HG02852 (cell line): ENCODE results near the gene CST7.
A peak's percentile ranks its signal among the peaks of the same experiment; 100 is the strongest.

Experiments used
- ATAC-seq: cut with Tn5 transposase; IDR thresholded peaks from one replicate; pipeline ENCODE4 v1.9.1; 2021; ENCODE audit warnings: mild to moderate bottlenecking, moderate library complexity; ENCODE audit not compliant: unreplicated experiment

The CST7 gene

DNA sequence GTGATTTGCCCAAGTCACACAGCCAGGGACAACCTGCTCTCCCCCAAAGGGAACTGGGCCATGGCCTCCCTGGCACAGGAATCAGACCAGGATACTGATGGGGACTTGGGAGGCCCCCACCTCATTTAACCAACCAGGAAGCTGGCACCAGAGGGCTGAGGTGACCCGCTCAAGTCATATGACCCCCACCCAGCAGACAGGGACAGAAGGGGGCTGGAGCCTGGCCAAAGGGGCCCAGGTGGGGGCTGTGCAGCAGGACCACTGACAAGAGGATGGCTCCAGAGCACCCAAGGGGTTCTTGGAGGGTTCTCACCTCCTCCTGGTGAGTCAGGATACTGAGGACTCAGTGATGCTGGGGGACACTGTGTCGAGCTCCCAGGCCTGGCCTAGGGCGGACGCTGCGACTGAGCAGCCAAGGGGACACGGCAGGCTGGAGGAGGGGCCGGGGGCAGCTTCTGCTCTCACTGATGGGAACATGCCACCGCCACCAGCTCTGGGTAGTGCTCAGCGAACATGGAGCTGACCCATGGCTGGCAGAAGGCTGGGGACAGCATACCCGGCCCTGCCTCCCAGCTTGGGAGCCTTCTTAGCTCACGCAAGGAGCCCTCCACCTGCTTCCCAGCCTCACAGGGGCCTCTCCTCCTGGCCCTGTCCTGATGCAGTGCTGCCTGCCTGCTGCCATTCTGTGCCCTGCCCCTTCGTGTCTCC lies 1.2 kb downstream of the CST7 start:
- ATAC-seq = no peak

DNA sequence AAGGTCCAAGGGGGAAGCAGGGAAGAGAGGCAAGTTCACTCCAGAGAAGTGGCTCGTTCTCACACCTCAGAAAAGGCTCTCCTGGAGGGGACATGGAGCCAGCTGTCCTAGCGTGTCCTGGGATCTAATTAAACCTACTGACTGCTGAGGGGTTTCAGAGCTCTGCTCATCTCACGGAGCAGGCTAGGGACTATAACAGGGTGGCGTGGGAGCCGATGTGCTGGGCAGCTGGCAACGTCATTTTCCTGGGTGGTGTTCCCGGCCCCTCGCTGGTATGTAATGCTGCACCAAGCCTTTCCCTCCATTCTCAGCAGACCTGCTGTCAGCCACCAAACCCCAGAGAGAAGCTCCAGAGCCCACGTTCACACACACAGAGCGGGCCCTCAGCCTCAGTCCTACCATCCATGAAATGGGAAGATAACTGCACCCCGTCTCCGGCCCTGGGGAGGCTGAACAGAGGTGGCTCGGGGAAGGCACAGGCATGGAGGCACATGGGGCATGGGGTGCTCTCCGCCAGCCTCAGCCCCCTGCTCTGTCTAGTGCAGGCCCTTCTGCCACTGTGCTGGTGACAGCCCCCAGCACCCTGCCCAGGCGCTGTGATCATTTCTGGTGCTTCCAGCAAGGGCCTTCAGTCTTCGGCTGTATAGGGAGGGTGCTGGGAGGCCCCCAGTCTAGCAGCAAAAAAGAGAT lies 1.9 kb downstream of the CST7 start:
- ATAC-seq = no peak

DNA sequence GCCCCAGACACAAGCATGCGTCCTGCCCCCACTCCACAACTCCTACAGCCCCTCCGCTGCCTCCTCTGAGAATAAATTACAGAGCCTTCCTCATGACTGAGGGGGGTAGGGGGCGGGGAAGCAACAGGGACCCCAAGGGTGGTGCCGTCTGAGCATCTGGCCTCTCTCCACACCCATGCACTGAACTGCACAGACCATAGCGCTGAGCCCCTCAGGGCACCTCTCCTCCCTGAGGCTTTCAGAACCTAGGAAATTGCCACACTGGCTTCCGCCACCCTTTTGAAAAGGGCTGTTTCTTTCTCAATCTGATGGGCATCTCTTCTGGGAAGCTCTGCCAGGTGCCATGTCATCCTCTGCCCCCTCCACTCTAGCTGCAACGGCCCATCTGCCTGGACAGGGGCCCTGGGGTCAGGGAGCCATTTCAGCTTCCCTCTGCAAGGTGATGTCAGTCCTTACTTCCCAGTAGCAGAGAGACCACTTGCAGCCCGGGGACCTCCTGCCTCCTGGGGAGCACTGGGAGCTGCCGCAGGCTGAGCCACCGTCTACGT lies 2.5 kb downstream of the CST7 start:
- ATAC-seq = no peak

DNA sequence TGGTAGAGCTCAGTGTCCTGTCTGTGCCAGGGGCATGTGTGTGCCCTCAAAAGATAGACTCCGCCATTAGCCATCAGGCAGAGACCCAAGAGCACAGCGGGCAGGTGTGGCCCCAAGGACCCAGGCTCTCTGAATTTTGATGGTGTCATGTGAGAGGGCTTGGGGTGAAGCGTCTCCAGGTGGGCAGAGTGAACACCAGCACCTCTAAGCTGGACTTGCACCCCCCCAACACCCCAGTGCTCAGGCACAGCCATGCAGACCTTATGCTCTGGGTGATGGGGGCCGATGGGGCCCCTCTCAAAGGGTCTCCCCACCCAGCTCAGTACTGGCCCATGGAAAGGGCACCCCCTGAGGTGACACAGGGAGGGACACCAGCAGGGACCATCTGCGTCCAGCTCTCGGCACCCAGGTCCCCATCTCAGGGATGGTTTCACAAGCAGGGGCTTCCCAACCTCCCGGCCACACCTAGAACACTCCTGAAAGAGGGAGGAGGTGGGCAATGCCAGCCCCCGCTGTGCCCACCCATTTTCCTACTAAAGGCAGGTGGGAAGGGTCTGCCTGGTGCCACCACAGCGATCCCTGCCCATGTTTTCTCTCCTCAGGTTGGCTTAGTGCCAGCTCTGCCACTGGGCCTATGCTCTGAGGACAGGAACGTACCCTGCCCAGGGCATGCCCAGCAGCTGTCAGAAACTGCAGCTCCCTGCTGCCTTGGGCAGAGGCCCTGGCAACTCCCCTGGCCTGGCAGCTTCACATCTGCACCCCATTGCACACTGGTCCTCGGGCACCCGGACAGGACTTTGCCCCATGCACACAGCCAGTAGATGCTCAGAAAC lies 3.5 kb downstream of the CST7 start:
- no peak for ATAC-seq

DNA sequence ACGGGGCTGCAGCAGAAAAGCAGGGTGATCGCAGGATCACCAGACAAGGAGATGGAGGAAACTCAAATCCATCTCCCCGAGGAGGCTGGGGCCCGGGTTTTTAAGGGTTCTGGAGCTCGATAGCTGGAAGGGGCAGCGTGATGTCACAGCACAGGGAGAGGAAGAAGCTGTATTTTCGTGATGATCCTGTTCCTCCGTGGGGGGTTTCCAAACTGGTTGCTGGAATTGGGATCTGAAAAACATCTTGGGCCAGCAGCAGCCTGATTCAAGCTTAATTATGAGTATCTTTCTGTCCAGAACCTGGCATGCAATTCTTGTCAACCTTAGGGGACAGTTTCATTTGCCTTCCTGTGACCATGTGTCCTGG lies 4.1 kb downstream of the CST7 start:
- no peak for ATAC-seq

DNA sequence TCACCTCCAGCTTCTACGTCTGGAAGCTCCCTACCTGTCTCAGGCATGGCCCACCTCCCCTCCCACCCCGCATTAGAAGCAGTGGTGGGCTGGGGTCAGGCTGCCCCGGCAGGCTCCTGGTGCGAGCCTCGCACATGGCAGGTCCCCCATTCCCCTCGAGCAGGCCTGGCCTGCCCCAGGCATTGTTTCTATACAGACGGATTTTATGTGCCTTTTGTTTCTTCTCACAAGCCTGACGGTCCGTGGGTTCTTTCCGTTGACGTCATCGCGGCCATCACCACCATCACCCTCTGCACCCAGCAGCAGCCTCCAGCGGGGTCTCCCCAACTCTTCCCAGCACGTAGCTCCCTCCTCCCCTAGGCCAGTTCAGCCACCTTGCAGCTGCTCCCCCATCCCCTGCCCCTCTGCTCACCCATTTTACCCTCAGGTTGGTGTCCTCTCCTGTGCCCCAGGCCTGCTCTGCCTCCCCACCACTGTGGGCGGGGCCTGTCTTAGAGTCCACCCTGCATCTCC lies 4.6 kb downstream of the CST7 start:
- ATAC-seq = no peak

DNA sequence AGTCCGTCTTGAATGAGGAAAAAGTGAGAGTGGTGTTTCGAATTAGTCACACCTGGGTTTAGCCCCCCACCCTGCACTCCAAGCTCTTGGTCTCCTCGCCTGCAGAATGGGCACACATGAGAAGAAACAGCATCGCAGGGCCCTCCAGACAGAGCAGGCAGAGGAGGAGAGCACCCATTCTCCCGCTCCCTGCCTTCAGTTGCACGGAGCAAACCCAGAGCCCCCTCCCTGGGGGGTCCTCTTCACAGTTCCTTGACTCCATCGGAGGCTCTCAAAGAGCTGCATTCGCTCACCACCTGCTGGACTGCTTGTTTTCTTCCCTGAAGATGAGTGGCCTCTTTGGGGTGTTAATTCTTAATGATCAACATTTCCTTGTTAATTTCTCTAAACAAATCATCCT lies 5.1 kb downstream of the CST7 start:
- no peak for ATAC-seq

DNA sequence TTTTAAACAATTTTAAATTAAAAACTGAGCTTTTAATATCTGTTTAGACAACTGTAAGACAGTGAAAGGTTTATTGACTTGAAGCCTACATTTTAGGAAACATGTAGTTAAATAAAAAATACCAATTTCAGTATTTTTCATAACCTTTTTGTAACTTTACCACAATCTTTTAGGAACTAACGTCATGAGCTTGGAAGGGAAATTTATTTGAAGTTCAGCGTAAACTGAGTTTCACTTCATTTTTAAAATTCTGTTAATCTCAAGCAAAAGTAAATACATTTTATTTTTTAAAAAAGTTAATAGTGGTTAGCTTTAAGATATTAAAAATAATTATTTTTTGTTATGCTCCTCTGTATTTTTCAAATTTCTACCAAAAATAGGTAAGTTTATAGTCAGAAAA lies 5.5 kb downstream of the CST7 start:
- ATAC-seq = no peak

DNA sequence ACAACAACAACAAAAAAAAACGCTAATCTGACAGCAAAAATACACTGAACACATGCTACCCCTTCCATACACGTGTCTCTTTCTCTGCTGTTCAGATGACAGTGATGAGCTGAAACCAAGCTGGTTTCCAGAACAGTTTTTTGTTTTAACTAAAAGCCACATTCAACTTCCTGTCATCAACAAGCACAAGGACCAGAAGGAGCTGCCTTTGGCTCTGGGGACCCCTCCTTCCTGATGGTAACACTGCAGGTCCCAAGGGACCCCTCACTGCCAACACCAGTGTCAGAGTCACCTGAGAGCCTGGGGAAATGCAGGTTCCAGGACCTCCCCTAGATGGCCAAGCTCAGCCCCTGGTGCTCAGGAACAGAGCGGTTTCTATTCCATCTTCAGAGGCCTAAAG lies 6.0 kb downstream of the CST7 start:
- peak; percentile 81 for ATAC-seq

DNA sequence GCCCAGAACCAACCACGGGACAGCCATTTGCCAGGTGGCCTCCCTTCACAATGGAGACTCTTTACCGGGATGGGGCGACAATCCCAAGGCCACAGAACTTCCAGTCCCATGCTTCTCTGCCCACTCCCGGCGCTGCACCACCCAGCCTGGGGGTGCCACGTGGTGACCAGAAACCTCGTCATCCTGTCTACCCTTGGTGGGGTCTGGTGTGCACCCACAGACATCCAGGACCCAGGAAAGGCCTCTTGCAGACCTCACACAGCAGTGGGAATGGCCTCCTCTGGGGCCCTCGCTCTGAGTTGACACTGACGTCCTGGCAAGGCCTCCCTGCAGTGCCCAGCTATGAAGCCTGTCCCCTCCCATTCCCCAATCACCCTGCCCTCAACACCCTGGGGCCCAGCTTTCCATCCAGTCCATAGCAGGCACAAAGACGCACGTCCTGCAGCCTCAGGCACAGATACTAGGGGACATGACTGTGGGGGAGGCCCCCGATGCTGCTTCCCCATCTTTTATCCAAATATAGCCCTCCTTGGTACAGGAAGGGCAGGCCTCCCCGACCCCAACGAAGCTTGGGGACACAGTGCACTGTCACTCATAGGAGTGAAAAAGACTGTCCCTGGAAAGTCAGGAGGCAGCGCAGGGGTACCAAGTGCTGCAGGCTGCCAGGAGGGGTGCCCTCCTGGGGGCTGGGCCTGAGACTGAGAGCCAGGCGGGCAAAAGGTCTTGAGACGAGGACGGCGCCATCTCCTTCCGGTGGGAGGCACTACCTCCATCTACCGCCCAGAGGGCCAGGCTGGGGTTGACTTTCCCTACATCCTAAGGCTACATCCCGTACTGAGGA lies 7.2 kb downstream of the CST7 start:
- no peak for ATAC-seq

DNA sequence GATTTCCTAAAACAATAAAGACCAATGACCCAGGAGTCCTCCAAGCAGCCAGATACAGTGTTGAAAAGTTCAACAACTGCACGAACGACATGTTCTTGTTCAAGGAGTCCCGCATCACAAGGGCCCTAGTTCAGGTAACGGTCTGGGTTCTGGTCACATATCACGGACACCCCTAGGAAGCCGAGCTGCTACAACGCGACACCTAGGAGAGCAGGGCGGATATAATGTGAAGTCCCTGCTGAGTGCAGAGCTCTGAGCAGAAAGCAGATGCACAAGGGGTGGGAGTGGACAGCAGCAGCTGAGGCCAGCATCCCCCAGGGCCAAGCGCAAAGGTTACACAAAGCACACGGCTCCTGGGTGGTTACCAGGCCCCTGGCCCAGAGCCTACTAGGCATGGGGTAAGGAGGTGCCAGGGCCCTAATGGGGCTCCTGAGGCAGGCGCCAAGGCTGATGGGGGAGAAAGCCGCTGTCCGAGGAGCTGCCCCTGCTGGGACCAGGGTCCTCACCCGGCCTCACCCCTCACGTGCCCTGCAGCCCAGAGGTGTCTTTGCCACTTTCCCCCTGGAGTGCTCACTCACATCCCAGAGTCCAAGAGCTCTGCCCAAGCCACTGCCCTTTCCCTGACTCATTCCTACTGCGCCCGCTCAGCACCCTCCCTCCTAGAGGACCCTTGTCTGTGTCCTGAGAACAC lies 8.4 kb downstream of the CST7 start:
- no peak for ATAC-seq

DNA sequence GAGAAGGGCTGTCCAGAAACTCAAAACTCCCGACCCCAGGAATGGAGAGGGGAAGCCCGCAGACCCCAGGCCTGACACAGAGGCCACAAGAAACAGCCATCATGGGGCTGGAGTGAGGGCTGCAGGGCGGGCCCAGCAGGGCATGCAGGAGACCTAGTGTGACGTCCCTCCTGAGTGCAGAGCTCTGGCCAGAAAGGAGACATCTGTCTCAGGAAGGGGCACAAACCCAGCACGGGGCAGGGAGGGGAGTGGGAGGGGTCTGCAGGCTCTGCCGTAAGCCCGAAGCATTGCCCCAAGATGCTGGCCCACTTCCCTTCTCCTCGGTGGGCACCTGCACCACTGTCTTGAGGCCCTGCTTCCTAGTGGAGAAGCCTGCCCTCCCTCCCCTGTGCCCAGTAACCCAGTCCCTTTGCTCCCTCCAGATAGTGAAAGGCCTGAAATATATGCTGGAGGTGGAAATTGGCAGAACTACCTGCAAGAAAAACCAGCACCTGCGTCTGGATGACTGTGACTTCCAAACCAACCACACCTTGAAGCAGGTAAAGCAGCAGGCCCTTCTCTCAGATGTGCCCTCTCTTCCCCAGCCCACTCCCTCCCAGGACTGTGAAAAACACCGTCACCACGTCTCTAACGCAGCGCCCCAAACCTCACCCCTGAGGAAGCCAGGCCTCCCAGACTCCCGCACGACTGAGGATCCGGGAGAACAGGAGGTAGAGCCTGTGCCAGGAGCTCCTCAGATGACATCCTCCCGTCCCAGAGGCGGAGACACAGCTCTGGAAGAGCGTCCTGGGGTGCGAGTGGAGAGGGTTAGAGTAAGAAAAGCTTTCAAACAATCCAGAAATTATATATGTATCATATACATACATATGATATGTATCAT lies 9.7 kb downstream of the CST7 start:
- ATAC-seq = no peak

DNA sequence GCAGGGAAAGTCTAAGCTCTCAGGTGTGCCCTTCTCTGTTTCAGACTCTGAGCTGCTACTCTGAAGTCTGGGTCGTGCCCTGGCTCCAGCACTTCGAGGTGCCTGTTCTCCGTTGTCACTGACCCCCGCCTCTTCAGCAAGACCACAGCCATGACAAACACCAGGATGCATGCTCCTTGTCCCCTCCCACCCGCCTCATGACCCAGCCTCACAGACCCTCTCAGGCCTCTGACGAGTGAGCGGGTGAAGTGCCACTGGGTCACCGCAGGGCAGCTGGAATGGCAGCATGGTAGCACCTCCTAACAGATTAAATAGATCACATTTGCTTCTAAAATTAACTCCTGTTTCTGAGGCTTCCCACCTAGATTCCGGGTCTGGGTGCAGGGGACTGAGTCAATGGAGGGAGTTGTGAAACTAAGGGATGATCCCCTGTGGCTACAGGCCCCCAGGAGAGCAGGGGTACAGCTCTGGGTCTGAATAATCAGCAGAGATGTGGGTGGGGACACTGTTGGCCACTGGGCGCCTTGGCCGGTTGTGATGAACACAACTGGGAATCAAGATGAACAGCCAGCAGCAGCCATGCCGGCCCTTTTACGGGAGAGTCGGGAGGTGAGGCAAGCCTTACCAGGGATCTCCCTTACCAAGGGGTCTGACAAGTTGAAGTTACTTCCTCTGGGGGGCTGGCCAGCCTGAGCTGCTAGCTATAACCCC lies 10.7 kb downstream of the CST7 start:
- no peak for ATAC-seq

DNA sequence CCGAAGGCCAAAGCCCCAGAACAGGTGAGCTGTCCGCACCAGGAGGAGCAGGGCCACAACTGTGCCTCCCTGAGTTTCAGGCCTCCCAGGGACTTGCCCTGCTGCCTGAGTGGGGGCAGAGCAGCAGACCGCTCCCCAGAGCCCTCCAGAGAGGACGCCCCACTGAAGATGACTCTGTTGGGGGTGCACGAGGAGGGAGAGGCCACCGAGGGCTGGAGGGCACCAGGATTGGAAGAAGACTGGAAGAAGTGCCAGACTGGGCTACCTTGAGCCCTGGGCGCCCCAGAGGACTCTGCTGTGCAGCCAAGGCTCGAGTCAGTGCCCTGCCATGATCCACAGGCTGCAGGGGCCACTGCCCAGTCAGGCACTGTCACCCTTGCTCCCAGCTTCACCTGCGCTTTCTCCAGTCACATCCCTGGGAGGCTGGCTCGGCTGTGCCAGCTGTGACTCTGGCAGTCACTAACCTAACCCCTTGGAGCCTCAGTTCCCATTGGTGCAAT lies 11.3 kb downstream of the CST7 start:
- ATAC-seq = no peak

DNA sequence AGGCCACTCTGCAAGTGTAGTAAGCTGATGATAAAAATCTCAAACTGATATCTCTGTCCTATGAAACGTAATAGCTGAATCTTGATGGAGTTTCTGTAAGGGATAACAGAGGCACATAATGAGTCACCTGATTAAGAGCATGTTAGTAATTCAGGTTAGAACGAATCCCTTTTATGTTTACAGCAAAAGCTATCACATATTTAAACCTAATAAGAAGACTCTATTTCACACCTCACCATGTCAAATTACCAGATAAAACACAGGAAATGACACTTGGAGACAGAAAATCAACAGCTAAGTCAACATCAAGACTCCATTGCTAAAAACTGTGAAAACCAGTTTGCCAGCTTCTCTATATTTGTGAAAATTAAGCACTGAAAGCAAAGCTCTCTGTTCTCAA lies 11.8 kb downstream of the CST7 start:
- no peak for ATAC-seq

DNA sequence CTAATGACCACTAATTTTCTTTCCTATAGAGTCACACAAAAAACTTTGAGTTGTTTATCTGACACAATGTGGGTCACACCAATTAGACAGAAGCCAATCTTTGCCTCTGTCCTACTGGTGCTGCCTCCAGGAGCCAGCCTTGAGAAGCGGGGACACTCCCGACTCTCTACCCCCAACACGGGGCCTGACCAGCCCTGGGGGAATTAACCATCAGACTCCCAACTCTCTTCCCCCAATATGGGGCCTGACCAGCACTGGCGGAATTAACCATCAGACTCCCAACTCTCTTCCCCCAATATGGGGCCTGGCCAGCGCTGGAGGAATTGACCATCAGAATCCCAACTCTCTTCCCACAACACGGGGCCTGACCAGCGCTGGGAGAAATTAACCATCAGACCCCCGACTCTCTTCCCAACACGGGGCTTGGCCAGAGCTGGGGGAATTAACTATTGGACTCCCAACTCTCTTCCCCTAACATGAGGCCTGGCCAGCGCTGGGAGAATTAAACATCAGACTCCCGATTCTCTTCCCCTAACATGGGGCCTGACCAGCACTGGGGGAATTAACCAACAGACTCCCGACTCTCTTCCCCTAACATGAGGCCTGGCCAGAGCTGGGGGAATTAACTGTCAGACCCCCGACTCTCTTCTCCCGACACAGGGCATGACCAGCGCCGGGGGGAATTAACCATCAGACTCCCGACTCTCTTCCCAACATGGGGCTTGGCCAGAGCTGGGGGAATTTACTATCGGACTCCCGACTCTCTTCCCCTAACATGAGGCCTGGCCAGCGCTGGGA lies 12.5 kb downstream of the CST7 start:
- ATAC-seq = no peak

DNA sequence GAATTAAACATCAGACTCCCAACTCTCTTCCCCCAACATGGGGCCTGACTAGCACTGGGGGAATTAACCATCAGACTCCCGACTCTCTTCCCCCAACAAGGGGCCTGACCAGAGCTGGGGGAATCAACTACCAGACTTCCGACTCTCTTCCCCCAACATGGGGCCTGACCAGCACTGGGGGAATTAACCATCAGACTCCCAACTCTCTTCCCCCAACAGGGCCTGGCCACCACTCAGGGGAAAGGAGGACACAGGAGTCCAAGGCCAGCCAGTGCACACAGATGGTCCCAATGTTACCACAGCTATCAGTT lies 13.1 kb downstream of the CST7 start:
- no peak for ATAC-seq

DNA sequence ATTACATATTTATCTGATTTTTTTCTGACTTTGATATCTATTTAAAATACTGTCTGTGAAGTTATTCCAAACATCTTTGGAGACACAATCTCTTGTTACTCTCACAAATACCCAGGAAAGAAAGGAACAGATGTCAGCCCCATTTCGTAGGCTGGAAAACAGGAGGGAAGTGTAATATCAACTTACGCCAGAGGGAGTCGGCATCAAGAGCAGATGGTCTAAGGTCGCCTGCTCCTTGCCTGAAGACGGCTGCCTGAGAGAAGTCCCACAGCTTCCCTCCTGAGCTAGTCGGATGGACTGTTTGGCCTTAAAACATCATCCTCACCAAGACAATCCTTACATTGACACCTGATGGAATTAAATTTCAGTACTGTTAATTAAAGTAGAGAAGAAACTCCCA lies 13.4 kb downstream of the CST7 start:
- ATAC-seq = no peak
